Measurements from ENCODE around the gene MINAR1.
A peak's percentile ranks its signal among the peaks of the same experiment; 100 is the strongest.

Gene MINAR1

DNA sequence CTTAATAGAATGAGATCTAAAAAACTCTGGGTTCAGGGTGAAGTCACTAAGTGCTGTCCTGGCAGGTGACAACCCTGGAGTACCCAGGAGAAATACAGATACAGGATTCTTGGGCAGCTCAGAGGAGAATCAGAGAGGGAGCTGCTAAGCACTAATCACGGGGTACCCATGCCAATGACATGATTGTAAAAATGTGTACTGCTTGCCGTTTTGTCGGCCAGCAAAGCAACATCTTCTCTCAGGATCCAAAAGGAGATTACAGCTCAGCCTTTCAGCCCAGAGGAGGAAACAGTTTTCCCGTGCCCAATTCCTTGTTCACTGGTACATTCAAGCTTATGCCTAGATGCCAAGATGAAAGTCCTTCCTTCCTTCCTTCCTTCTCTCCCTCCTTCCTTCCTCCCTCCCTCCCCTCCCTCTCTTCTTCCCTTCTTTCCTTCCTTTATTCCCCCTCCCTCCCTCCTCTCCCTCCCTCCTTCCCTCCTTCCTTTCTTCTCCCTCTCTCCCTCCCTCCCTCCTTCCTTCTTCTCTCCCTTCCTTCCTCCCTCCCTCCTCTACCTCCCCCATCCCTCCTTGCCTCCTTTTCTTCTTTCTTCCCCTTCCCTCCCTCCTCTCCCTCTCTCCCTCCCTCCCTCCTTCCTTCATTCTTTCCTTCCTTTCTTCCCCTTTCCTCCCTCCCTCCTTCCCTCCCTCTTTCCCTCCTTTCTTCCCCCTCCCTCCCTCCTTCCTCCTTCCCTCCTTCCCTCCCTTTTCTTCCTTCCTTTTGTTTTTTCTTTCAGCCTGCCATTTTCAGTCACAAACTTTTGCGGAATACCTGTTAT, 4.1 kb upstream of the MINAR1 start:
- intact Hi-C loops (cut with DNase I) = no loop called here

GRCh38 chr15:79430901-79431635, 1.1 kb upstream of the MINAR1 start:
- intact Hi-C loops (cut with DNase I) = loop anchor here (5.0 kb wide), 1 partner anchor 49 kb away; no protein-coding TSS in a partner anchor
- DNase-seq = no peak

More for the DNA sequence above, 4.1 kb upstream of the MINAR1 start:
- DNase-seq = no peak

DNA sequence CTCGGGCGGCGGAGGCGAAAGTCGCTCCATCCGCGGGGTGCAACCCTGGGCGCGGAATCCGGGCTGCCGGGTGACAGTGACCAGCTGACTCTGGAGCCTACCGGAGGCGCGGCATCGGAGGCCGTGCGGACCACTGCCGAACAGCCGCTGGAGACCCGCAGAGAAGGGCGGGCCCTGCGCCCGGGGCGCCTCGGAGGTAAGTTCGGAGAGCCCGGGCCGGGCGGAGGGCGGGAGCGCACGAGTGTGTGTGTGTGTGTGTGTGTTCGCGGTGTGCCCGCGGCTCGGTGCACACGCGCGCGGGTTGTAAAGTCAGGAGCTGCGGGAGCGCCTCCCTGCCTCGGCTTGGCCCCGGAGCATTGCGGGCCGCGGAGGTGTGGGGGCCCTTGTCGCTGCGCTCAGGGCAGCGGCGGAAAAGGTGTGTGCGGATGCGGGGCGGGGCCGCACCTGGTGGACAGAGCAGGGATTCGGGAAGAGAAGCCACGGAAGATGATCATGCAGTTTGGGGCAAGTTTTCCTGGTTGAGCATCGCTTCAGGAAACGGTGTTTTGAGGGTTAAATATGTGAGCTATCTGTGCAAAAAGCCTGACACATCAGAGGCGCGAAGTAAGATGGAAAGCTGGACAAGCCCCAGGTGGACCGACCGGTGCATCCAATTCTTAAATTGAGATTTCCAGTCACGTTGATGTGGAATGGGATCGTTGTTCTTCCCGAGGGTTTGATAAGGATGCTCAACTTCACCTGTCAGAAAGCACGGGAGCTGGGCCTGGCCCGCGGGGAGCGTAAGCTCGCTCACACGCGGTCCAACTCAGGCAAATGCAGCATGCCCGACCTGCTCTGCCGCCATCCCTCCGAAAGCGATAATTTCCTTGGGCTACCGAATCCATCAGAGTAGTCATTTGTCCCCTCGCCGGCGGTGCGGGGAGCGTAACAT, 474 bp downstream of the MINAR1 start:
- intact Hi-C loops (cut with DNase I) = loop anchor here (5.0 kb wide), 1 partner anchor 50 kb away; no protein-coding TSS in a partner anchor
- peak in 2 of 10 donors; percentile 42 to 83 for DNase-seq

DNA sequence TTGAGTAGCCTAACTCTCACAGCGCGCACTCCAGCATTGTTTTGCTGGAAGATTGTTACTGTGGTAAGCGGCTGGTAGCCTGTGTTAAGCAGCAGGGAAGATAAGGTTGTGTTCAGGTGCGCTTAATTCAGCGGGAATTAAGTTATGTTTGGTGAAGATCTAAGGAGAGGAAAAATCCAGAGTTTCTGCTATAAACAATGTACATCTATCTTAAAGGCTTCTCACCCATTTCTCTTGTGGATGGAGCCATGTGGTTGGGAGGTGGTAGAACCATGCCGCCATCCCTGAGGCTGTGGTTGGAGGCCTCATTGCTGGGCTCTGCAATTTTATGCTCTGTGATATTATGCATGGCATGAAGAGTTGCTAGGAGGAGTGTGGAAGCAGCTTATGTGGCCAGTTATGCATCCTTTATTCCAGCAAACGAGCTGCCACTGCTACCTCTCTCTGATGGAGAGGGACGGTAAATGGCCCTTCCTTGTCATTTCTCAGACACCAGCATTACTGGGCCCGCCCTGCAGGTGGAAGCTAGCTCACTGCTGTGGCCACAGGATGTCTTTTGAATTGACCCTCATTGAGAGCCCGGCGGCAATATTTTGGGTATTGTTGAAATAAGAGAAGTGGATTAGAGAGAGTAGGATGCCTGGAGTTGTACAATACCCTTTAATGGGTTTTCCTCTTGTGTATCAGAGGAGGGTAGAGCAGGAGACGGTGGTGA, 1.3 kb downstream of the MINAR1 start:
- no peak for DNase-seq
- intact Hi-C loops (cut with DNase I) = loop anchor here (5.0 kb wide), 1 partner anchor 51 kb away; no protein-coding TSS in a partner anchor

- intact Hi-C loops (cut with DNase I) = loop anchor here (5.0 kb wide), 1 partner anchor 52 kb away; no protein-coding TSS in a partner anchor
Observed at GRCh38 chr15:79434361-79434760, 2.2 kb downstream of the MINAR1 start.

GRCh38 chr15:79436037-79436780, 4.1 kb downstream of the MINAR1 start:
- intact Hi-C loops (cut with DNase I) = no loop called here

More at GRCh38 chr15:79434361-79434760, 2.2 kb downstream of the MINAR1 start:
- no peak for DNase-seq

GRCh38 chr15:79437275-79438000, 5.3 kb downstream of the MINAR1 start:
- no peak for DNase-seq
- intact Hi-C loops (cut with DNase I) = no loop called here

More at GRCh38 chr15:79436037-79436780, 4.1 kb downstream of the MINAR1 start:
- no peak for DNase-seq

DNA sequence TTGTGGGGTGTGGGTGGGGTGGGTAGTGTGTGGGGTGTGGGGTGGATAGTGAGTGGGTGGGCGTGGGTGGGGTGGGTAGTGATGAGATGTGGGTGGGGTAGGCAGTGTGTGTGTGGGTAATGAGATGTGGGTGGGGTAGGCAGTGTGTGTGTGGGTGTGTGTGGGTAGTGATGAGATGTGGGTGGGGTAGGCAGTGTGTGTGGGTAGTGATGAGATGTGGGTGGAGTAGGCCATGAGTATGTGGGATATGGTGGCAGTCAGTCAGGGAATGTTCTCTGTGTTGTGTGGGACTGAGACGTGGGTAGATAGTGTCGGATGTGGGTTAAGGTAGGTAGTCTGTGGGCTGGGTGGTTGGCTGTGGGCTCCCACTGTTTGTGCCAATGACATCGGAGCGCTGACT, 7.1 kb downstream of the MINAR1 start:
- no peak for DNase-seq
- intact Hi-C loops (cut with DNase I) = no loop called here

DNA sequence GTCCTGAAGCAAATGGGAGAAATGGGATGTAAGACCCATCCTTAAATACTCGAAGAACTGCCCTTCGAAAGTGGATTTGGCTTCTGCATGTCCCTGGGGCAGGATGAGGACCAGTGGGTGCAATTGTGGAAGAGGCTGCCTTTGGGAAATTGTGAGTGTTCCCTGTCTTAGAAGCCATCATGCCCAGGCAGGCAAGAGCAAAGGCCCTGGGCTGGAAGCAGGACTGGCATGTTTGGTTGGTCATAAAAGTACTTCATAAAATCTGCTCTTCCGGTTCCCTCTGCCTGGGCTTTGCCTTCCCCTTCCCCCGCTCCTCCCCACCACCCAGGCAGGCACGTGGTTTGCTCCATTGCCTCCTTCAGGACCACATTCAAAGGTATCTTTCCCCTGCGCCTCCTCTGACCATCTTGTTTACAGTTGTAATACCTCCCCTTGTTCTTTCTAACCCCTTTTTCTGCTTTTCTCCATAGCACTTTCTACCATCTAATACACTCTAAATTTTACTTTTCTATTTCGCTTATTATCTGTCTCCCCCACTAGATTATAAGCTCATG, 8.3 kb downstream of the MINAR1 start:
- intact Hi-C loops (cut with DNase I) = no loop called here
- no peak for DNase-seq

DNA sequence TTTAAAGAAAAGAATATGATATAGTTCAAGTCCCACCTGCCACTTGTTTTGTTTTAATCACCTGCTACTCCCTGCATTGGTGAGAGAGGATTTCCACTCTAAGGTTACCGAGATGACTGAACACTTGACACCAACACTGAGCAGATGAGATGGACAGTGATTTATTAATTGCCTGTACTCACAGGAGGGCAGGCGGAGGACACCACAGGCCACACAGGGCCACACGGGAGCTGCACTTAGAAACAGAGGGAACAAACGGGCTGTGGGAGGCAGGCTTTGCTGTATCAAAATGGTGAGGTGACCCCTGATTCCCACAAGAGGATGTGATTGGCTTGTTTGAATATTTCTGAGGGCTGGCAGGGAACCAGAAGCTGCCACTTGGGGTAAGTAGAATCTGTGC, 10.8 kb downstream of the MINAR1 start:
- DNase-seq = no peak
- intact Hi-C loops (cut with DNase I) = no loop called here

DNA sequence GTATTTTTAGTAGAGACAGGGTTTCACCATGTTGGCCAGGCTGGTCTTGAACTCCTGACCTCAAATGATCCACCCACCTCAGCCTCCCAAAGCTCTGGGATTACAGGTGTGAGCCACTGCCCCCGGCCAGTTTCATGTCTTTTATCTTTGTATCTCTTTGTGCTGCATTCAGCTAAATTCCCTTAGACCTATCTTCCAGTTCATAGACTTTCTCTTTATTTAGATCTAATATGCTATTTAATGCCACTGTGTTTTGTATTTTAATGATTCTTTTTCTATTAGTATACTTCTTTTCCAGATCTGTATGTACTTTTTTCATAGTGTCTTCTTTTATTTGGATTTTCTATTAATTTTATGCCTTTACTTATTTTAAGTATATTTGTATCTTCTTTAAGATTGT, 14.9 kb downstream of the MINAR1 start:
- intact Hi-C loops (cut with DNase I) = no loop called here
- no peak for DNase-seq

GRCh38 chr15:79450648-79451047, 18.5 kb downstream of the MINAR1 start:
- intact Hi-C loops (cut with DNase I) = no loop called here

DNA sequence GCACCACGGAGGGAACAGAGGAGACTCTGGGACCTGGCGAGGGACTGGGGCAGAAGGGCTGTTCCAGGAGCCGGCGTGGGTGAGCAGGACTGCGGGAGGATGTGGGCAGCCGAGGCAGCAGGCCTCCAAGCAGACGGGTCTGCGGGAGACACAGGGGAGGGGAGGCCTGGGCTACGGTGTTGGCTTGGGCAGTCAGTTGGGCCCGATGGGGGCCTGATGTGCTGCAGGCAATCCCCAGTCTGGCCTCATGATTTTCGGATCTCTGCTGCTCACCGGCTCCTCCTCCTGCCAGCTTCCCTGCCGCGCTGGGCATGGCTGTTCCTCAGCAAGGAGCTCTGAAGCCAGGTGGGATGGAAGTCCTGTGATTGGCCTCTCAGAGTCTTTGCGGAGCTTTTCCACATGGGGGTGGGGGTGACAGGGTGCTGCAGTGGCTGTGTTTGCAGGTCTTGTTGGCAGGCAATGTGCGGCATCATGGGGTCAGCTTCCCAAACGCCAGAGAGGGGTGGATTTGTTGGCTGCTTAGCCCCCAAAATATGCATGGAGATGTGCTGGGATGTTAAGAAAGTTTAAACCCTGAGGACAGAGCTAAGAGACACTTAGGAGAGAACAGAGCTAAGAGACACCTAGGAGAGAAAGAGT, 19.3 kb downstream of the MINAR1 start:
- intact Hi-C loops (cut with DNase I) = no loop called here

More at GRCh38 chr15:79450648-79451047, 18.5 kb downstream of the MINAR1 start:
- no peak for DNase-seq

DNA sequence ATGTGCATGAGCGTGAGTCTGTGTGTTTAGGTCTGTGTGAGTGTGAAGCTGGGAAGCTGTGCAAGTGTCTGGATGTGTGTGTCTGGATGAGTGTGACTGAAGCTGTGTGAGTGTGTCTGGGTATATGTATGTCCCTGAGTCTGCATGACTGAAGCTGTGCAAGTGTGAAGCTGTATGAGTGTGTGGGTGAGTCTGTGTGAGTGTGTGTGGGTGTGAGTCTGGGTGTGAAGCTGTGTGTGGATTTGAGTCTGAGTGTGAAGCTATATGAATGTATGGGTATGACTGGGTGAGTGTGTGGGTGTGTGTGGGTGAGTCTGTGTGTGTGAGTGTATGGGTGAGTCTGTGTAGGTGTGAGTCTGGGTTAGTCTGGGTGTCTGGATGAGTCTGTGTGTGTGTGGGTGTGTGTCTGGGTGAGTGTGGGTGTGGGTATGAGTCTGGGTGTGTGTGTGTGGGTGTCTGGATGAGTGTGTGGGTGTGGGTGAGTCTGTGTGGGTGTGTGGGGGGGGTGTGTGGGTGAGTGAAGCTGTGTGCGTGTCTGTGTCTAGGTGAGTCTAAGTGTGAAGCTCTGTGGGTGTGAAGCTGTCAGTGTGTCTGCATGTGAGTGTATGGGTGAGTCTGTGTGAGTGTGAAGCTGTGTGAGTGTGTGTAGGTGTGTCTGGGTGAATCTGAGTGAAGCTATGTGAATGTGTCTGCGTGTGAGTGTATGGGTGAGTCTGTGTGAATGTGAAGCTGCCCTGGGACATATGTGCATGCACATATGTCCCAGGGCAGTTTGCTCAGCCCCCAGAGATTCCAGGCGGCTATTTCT, 20.3 kb downstream of the MINAR1 start:
- no peak for DNase-seq
- intact Hi-C loops (cut with DNase I) = no loop called here

More for the DNA sequence above, 19.3 kb downstream of the MINAR1 start:
- DNase-seq = no peak

- DNase-seq = no peak
- intact Hi-C loops (cut with DNase I) = no loop called here
Observed at GRCh38 chr15:79453446-79453845, 21.3 kb downstream of the MINAR1 start.

DNA sequence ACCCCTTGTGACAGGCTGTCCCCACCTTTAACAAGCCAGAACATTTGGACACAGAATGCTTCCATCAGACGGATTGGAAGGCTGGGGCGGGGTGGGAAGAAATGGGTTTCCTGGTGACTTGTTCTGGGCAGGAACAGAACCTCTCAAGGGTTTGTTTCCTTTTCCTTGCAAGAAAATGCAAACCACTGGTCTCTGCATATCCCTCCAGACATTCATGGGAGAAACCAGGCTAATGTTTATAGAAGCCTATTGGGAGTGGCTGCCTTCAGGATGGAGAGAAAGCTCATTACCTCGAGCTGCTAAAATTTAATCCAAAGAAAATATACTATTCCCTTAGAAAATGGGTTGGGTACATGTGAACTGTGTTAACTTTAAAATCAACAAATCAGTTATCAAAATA, 21.9 kb downstream of the MINAR1 start:
- intact Hi-C loops (cut with DNase I) = no loop called here
- no peak for DNase-seq

DNA sequence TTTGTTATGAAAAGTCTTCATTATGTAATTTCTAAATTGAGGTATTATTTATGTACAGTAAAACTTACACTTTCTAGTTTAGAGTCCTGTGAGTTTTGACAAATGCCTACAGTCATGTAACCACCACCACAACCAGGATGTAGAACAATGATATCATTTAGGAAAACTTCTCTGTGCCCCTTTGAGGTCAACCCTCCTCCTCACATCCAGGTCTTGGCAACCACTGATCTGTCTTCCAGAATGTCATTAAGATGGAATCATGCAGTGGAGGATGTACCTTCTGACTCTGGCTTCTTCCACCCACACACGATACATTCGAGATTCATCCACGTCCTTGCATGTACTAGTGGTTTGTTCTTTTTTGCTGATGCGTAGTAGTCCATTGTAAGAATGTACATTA, 23.2 kb downstream of the MINAR1 start:
- no peak for DNase-seq
- intact Hi-C loops (cut with DNase I) = no loop called here
